ENCODE data around the gene BOLL. TPM values are rescaled to one million over a fixed set of nuclear protein-coding genes. Genes with fewer than 3 reads are reported as not detected.

BOLL gene
- total and polyA plus RNA-seq, 10 of the 15 experiments (the other 5 are each of a cell fraction or from before 2014, with no cell fraction given), result 0.05 TPM; not detected in 9

DNA sequence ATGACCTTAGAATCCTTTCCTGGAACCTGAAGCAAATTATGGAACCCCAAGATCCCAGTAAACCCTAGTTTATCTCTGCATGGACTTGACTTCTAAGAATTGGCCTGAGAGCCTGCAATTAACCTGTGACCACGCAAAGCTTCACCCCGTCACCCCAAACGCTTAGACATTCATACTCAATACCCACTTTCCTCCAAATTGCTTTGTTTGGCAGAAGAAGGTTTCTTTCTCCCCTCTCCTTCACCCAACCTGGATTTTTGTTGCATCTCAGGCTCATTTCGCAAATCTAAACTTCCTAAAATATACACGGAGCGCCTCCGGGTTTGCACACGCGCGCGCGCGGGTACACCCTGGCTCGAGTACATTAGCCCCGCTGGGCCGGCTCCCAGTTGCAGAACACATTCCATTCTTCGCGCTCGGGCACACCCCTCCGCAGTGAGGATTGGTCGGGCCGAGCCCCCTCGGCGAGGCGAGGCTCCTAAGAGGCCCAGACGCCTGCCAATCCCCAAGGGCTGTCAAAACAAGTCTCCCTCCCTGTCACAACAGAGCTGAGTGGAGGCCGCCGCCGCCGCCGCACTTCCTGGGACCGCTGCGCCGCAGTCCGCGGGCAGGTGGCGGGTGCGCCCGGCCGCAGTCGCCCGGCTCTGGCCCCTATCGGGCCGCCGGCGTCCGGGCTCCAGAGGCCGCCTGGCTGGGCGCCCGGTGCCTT, 19.1 kb upstream of the BOLL start, which contains the start of gene PLCL1:
Gene PLCL1 (plus strand): TSS at position 545 of the 709 bp plus-strand sequence.
- Histone ChIP-seq H3K4me2 (ENCODE audit: control insufficient read depth, insufficient read depth) (peak within 1 kb of the TSS; percentile 81), H3K27ac (ENCODE audit: control insufficient read depth, insufficient read depth) (no peak within 1 kb of the TSS), H4K20me1 (ENCODE audit: control insufficient read depth, insufficient read depth) (no peaks in the 10 kb centered on the region), H3K79me2 (ENCODE audit: control insufficient read depth, insufficient read depth, low read length) (no peaks in the 10 kb centered on the region), H3K4me3 (peak within 1 kb of the TSS; percentile 62), H2AFZ (ENCODE audit: control insufficient read depth, low read depth, low read length) (peak within 1 kb of the TSS; percentile 77), H3K27me3 (replicated peaks in 1 of 2; ENCODE audit: control insufficient read depth in 2 of 2, insufficient read depth in 2 of 2, low read length in 1 of 2) (peaks cover 4 to 19% of the 10 kb centered on the region in 2 experiments), H3K36me3 (ENCODE audit: control insufficient read depth in 2 of 2, insufficient read depth in 2 of 2, low read length in 1 of 2) (no peaks in the 10 kb centered on the region), H3K9ac (ENCODE audit: control insufficient read depth, insufficient read depth, low read length) (no peak within 1 kb of the TSS), H3K4me1 (ENCODE audit: control insufficient read depth, insufficient read depth, low read length) (no peaks in the 10 kb centered on the region), H3K9me3 (replicated peaks; ENCODE audit: control insufficient read depth, insufficient read depth, low read length) (no peaks in the 10 kb centered on the region)
- SMC1A ChIA-PET (ENCODE audit: uncharacterized antibody, unreplicated experiment), result interaction anchor here (0.6 to 12.2 kb wide), 9 partner anchors 9 to 493 kb away, joined by 3 to 120 read pairs (median 4); no protein-coding TSS in a partner anchor
- in situ Hi-C loops (cut with MboI) (loop anchor here (5.0 kb wide), 2 partner anchors 323 to 488 kb away; no protein-coding TSS in a partner anchor), intact Hi-C loops (cut with micrococcal nuclease; ENCODE audit: unreplicated experiment) (loop anchor here (5.0 kb wide), 2 partner anchors 183 to 203 kb away; no protein-coding TSS in a partner anchor)
- no TSS peak for BruUV-seq (replicated peaks)
- CTCF ChIA-PET, result interaction anchor here (0.9 to 11.1 kb wide), 7 partner anchors 10 to 492 kb away, joined by 3 to 109 read pairs (median 9); no protein-coding TSS in a partner anchor
- POLR2A ChIA-PET, result interaction anchor here (1.0 kb wide), 1 partner anchor 33 kb away, joined by 4 read pairs; no protein-coding TSS in a partner anchor
- ATAC-seq, result peak; percentile 99
- DNase-seq (ENCODE audit: low read depth, low spot score), result peak; percentile 40
- WGBS (ENCODE audit: insufficient coverage, insufficient replicate concordance, low lambda C conversion rate, missing lambda C conversion rate), result 2% methylated on average over 50 of the region's 50 CpGs
- RAD21 ChIA-PET (ENCODE audit: unreplicated experiment), result interaction anchor here (0.6 to 1.8 kb wide), 10 partner anchors 9 to 510 kb away, joined by 3 to 25 read pairs (median 4); no protein-coding TSS in a partner anchor
- FAIRE-seq, result peak; percentile 27
- TF ChIP-seq ZBTB33 (IDR thresholded peaks at IDR 0.05) (no peak), DPF2 (IDR thresholded peaks at IDR 0.05) (peak; percentile 98), PBX3 (IDR thresholded peaks at IDR 0.05; ENCODE audit: insufficient replicate concordance, low read depth, low read length) (peak; percentile 98), NFYB (IDR thresholded peaks at IDR 0.05; ENCODE audit: insufficient read depth, low read depth, low read length) (peak; percentile 83), CTCF (IDR thresholded peaks at IDR 0.05 in 2 of 3, conservative IDR thresholded peaks at IDR 0.05 in 1 of 3; ENCODE audit: control insufficient read depth in 2 of 3, extremely low read depth in 1 of 3, insufficient read depth in 1 of 3, low read depth in 3 of 3, low read length in 3 of 3) (0 out of 6 replicates have a peak, but pooled peaks of 1 of the 3 experiments have one; percentile 2), CHD2 (IDR thresholded peaks at IDR 0.05; ENCODE audit: borderline replicate concordance, low read depth, low read length) (peak; percentile 89; the same call in 1 of the 2 replicates), FOS (IDR thresholded peaks at IDR 0.05; ENCODE audit: borderline replicate concordance, extremely low read depth, insufficient read length) (peak; percentile 48), LARP7 (IDR thresholded peaks at IDR 0.05) (peak; percentile 35), FOXK2 (IDR thresholded peaks at IDR 0.05) (no peak), SMC3 (IDR thresholded peaks at IDR 0.05; ENCODE audit: borderline replicate concordance, low read length) (0 out of 2 replicates have a peak, but pooled peaks have one; percentile 4), ZBED1 (IDR thresholded peaks at IDR 0.05; ENCODE audit: borderline replicate concordance) (no peak)
- TF ChIP-seq, protein P1, sequence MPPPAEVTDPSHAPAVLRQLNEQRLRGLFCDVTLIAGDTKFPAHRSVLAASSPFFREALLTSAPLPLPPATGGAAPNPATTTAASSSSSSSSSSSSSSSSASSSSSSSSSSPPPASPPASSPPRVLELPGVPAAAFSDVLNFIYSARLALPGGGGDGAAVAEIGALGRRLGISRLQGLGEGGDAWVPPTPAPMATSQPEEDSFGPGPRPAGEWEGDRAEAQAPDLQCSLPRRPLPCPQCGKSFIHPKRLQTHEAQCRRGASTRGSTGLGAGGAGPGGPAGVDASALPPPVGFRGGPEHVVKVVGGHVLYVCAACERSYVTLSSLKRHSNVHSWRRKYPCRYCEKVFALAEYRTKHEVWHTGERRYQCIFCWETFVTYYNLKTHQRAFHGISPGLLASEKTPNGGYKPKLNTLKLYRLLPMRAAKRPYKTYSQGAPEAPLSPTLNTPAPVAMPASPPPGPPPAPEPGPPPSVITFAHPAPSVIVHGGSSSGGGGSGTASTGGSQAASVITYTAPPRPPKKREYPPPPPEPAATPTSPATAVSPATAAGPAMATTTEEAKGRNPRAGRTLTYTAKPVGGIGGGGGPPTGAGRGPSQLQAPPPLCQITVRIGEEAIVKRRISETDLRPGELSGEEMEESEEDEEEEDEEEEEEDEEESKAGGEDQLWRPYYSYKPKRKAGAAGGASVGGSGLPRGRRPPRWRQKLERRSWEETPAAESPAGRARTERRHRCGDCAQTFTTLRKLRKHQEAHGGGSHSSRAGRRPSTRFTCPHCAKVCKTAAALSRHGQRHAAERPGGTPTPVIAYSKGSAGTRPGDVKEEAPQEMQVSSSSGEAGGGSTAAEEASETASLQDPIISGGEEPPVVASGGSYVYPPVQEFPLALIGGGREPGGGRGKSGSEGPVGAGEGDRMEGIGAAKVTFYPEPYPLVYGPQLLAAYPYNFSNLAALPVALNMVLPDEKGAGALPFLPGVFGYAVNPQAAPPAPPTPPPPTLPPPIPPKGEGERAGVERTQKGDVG (CRISPR knock-in tag; IDR thresholded peaks at IDR 0.05), result no peak
